ENCODE data around the gene LAMA3. TPM values are rescaled to one million over a fixed set of nuclear protein-coding genes. Genes with fewer than 3 reads are reported as not detected.

Gene LAMA3
- total RNA-seq, 1 experiment from 2014 or later, result 5.6 TPM

DNA sequence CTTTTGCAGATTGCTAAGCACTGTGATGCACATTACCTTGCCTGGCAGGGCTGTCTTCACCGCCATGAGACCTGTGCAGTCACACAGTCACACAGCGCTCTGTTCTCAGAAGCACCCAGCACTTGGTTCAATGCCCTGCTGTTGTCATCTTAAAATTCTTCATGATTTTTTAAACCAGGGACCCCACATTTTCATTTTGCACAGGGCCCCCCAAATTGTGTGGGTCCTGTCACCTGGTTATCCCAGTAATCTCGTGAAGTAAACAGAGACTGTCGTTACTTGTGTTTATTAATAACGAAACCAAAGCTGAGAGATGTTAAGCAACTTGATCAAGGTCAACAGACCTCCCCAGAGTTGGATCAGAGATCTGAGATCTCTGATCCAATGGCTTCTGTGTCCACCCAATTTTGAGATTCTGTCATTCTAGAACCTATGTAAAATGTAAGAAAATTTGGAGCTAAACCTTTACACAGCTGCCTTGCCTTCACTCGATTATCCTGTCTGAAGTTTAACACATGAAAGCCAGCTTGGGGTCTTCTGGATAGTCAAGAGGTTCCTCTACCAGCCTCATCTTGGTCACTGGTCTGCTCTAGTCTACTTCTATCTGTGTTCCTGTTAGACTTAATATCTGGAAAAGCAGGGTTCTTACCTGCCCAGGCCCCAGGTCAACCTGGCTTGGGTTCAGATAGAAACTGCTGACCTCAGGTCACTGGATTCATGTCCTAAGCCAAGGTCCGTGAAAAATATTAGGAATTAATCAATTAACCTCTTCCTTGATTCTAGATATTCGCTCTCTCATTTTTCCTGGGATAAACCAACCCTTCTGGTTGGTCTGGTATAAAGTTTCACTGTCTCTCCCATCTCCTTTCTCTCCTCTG lies 311.6 kb downstream of the LAMA3 start:
- no peaks in the 10 kb centered on the region for H3K9me2 ChIP-seq (ENCODE audit: insufficient read depth)
- ChIA-PET POLR2A (no interaction called here), RAD21 (ENCODE audit: low non-redundant PET in 1 of 2, low total read pairs in 2 of 2, uncharacterized antibody in 2 of 2, unreplicated experiment in 2 of 2) (no interaction called here), CTCF (no interaction called here)
- ATAC-seq, result no peak
- H3K27ac ChIP-seq (ENCODE audit: low read depth, low read length), result no peak overlapping the region
- no peak overlapping the region for H3K4me2 ChIP-seq (ENCODE audit: low read length)
- H3K27me3 ChIP-seq (ENCODE audit: insufficient read depth, low read length), result no peaks in the 10 kb centered on the region
- no peaks in the 10 kb centered on the region for H3K9me3 ChIP-seq (ENCODE audit: control insufficient read depth in 1 of 2, insufficient read depth in 1 of 2, low read depth in 1 of 2, low read length in 2 of 2)
- H3K36me3 ChIP-seq (ENCODE audit: control insufficient read depth in 1 of 2, insufficient read depth in 2 of 2, low read length in 2 of 2), result no peaks in the 10 kb centered on the region
- H2AFZ ChIP-seq (ENCODE audit: low read depth, low read length, poor library complexity, severe bottlenecking), result no peak overlapping the region
- TF ChIP-seq, protein P1, sequence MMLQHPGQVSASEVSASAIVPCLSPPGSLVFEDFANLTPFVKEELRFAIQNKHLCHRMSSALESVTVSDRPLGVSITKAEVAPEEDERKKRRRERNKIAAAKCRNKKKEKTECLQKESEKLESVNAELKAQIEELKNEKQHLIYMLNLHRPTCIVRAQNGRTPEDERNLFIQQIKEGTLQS (IDR thresholded peaks at IDR 0.05), result no peak
- no peak for TF ChIP-seq POLR2A (IDR thresholded peaks at IDR 0.05; ENCODE audit: borderline replicate concordance, extremely low read depth, insufficient read depth, insufficient read length)
- no peak for TF ChIP-seq ZFX (IDR thresholded peaks at IDR 0.05)
- no peak for TF ChIP-seq CBX3 (IDR thresholded peaks at IDR 0.05; ENCODE audit: low read depth)
- TF ChIP-seq YY1 (IDR thresholded peaks at IDR 0.05; ENCODE audit: extremely low read depth, insufficient replicate concordance, low read depth, low read length), result no peak
- no peak for TF ChIP-seq ZNF274 (IDR thresholded peaks at IDR 0.05; ENCODE audit: low read depth, low read length)
- TF ChIP-seq JUND (IDR thresholded peaks at IDR 0.05), result no peak
- TF ChIP-seq, protein P2, sequence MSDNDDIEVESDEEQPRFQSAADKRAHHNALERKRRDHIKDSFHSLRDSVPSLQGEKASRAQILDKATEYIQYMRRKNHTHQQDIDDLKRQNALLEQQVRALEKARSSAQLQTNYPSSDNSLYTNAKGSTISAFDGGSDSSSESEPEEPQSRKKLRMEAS (IDR thresholded peaks at IDR 0.05), result no peak
- no peak for TF ChIP-seq POLR2AphosphoS5 (IDR thresholded peaks at IDR 0.05; ENCODE audit: low read depth, low read length)
- no peak for TF ChIP-seq ELF1 (IDR thresholded peaks at IDR 0.05; ENCODE audit: borderline replicate concordance, low read depth)
- TF ChIP-seq EGR1 (IDR thresholded peaks at IDR 0.05; ENCODE audit: low read depth), result no peak
- TF ChIP-seq SP1 (IDR thresholded peaks at IDR 0.05; ENCODE audit: low read depth), result no peak
- TF ChIP-seq FOSL1 (IDR thresholded peaks at IDR 0.05; ENCODE audit: low read depth), result no peak
- no peak for TF ChIP-seq EZH2phosphoT487 (IDR thresholded peaks at IDR 0.05; ENCODE audit: borderline replicate concordance)
- TF ChIP-seq SRF (IDR thresholded peaks at IDR 0.05; ENCODE audit: low read depth), result no peak
- no peak for TF ChIP-seq TCF7L2 (IDR thresholded peaks at IDR 0.05; ENCODE audit: borderline replicate concordance, extremely low read depth, insufficient read depth, insufficient read length)
- no TSS peak for BruUV-seq (replicated peaks)
- peaks cover 4 to 7% of the 10 kb centered on the region in 2 experiments; a peak in 2 of 4 replicates for H3K4me1 ChIP-seq (ENCODE audit: control insufficient read depth in 1 of 2, insufficient read depth in 2 of 2, low read length in 2 of 2)
- no peak overlapping the region for H3K9ac ChIP-seq (ENCODE audit: low read length)
- no peak overlapping the region for H3K4me3 ChIP-seq (replicated peaks in 1 of 2; ENCODE audit: low read depth in 1 of 2, low read length in 2 of 2)
- intact Hi-C loops (cut with micrococcal nuclease), result no loop called here
- H3K79me2 ChIP-seq (ENCODE audit: insufficient read depth, low read length), result no peaks in the 10 kb centered on the region
- DNase-seq (ENCODE audit: low read depth, low spot score), result no peak
- H4K20me1 ChIP-seq (ENCODE audit: insufficient read depth), result no peaks in the 10 kb centered on the region

Data from HCT116 (cell line).